Right cardiac atrium (tissue), 5 donors: Measurements from ENCODE around the gene ZNF618. TPM values are rescaled to one million over a fixed set of nuclear protein-coding genes. Genes with fewer than 3 reads are reported as not detected.

ENCODE experiments used
- ATAC-seq, 2 donors: fragments of 200-7000 bp; cut with Tn5 transposase; one replicate each; pipeline versions ENCODE4 v1.8.0 to v1.9.1; 2020; ENCODE audit warnings: moderate library complexity in 2 of 2, mild to moderate bottlenecking in 1 of 2
- DNase-seq, 3 donors: peaks; one replicate each; pipeline ENCODE4 v3.0.0-alpha.2; 2020
- H3K27ac ChIP-seq: one replicate; pipeline ENCODE4 v1.5.1; 2013; ENCODE audit warnings: mild to moderate bottlenecking, low read length, control low read depth, moderate library complexity
- H3K27me3 ChIP-seq: one replicate; pipeline ENCODE4 v1.6.1; 2013; ENCODE audit not compliant: control insufficient read depth, insufficient read depth
- H3K4me1 ChIP-seq: one replicate; pipeline ENCODE4 v1.6.1; 2013; ENCODE audit warnings: low read length; ENCODE audit not compliant: control insufficient read depth, insufficient read depth
- H3K4me3 ChIP-seq: one replicate; pipeline ENCODE4 v1.5.1; 2013; ENCODE audit warnings: low read length, control low read depth
- H3K9me3 ChIP-seq: one replicate; pipeline ENCODE4 v1.6.1; 2013; ENCODE audit warnings: low read length; ENCODE audit not compliant: control insufficient read depth
- WGBS: extraction: QIAGEN DNeasy Blood & Tissue Kit; methylation state at CpG from one replicate; pipeline ENCODE4 v1.1.7; 2013; 5-methylcytosine and 5-hydroxymethylcytosine counted together
- intact Hi-C, 4 donors: fragments of 100-400 bp; cut with DNase I; formaldehyde crosslinking; loops; one replicate each; pipeline versions ENCODE4 v1.11.0 to v1.14.0; 2022 to 2023
- polyA plus RNA-seq: library from polyadenylated mRNA; stranded (reverse); fragments of 200-250 nt; gene quantifications from one replicate; pipeline ENCODE4 v1.2.3, GENCODE V29; 2013
- total RNA-seq, 4 donors: library from RNA; stranded (reverse); fragmentation: NEBNext Ultra II Directional; extraction: Animal tissue kit (Norgen Biotek cat#: 25700); gene quantifications; one replicate each; pipeline ENCODE4 v1.2.1, GENCODE V29; 2021
- donor health status: healthy with polysubstance abuse.
- donor health status: DM: no; HTN: yes; CAD: no.
- donor health status: DM: no; HTN: no; CAD: no.
- donor health status: DM: no; HTN: yes; CAD: no; lungs with severe emphysema.
- donor health status: DM: yes; HTN: yes; CAD: no.

The ZNF618 gene
- total and polyA plus RNA-seq, 5 donors: 1.4 to 3.3 (median 2.7) TPM

DNA sequence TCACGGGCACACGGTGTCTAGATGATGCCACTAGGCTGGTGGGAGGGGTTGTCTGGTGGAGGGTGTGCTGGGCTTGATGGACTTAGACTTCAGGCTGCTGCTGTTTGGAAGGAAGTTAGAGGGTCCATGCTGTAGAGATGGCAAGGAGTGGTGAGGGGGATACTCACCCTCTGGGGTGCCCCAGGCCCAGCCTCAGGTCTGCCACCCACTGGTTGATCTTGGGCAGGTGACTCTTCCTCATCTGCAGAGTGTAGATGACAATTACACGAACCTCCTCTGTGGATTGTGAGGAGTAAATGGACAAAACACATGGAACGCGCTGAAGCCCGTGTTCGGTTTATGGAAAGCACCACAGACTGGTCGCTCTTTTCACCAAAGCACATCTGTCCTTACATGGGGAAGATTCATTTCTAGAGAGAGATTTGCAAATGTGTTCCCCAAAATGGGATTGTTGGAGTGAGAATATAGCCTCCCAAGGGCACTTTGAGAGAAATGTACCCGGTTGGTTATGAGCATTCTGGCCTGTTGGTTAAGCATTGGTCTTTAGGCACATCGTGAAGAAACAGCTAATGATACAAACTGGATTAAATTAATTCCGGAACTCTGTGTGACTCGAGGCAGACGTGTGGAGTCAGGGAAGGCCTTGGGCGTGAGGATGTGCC lies 58.2 kb downstream of the ZNF618 start:
- peaks cover 2% of the 10 kb centered on the region for H3K4me1 ChIP-seq
- DNase-seq: no peak

DNA sequence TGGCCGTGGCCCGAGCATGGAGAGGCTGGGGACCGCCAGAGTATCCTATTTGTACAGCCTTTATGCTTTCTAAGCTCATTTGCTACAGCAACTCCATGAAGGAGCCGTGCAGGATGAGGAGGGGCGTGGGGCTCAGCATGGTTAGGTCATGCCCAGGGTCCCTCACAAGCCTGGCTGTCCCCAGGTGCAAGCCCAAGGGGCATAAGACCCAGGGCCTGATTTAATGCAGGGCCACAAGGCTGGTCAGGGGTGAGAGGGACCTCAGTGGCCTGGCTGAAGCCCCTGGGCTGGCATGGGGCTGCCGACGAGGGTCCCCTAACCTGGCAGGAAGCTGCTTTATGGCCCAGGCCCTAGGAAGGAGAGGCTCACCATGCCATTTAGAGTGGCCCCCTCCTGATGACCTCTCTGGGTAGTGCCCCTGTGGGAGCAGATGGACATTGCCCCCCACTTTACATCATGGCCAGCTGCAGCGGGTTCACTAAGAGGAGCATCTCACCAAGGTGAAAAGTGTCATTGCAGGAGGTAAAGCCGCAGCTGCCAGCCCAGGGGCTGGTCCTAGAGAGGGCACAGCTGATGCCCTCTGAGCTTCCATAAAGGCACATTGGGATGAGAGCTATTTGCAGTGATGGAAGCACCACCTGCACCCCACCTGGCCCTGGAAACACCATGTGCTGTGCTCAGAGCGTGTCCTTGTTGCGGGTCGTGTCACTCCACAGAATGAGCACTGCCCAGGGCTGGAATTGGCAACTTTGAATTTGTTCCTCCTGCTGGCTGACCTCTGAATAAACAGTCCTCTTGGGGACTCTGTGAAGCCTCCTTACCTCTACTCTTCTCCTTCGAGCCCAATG lies 58.9 kb downstream of the ZNF618 start:
- no peak for ATAC-seq
- DNase-seq: no peak
- H3K4me3 ChIP-seq: no peak overlapping the region
- no peaks in the 10 kb centered on the region for H3K9me3 ChIP-seq
- H3K4me1 ChIP-seq: no peaks in the 10 kb centered on the region
- H3K27ac ChIP-seq: no peak overlapping the region
- WGBS: 95% methylated on average over 13 of the region's 13 CpGs
- no peaks in the 10 kb centered on the region for H3K27me3 ChIP-seq
- intact Hi-C loops: no loop called here

More for the DNA sequence above, 58.2 kb downstream of the ZNF618 start:
- no peak overlapping the region for H3K27ac ChIP-seq
- intact Hi-C loops: no loop called here
- no peaks in the 10 kb centered on the region for H3K27me3 ChIP-seq
- no peaks in the 10 kb centered on the region for H3K9me3 ChIP-seq
- WGBS: 93% methylated on average over 14 of the region's 14 CpGs
- ATAC-seq: no peak
- no peak overlapping the region for H3K4me3 ChIP-seq

DNA sequence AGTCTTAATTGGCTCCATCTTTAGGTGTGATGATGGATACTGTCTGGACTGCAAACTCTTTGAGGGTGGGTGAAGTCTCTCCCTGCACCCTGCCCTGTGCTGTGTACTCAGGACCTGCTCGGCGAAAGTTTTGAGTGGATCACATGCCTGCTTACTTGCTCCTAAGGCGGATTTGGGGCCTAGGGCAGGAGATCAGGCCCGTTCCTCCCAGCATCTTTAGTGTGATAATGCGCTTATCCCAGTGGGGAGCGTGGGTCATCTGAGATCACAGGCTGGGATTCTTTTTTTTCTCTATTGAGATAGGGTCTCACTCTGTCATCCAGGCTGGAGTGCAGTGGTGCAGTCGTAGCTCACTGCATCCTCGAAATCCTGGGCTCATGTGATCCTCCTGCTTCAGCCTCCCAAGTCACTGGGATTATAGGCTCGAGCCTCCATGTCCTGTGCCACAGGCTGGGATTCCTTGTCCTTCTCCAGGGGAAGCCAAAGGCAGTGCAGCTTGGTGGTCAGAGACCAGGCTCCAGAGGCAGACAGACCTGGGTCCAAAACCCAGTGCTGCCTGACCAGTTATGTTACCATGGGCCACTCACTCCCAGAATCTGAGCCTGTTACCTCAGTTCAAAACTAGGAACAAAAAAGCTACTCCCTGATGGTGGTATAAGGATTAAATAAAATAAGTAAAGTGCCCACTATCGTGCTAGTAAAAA lies 59.7 kb downstream of the ZNF618 start:
- ATAC-seq (no peak), DNase-seq (no peak)
- intact Hi-C loops: no loop called here
- no peak overlapping the region for H3K27ac ChIP-seq
- H3K9me3 ChIP-seq: no peaks in the 10 kb centered on the region
- no peaks in the 10 kb centered on the region for H3K27me3 ChIP-seq
- WGBS: 96% methylated on average over 10 of the region's 10 CpGs
- H3K4me1 ChIP-seq: no peaks in the 10 kb centered on the region
- no peak overlapping the region for H3K4me3 ChIP-seq

DNA sequence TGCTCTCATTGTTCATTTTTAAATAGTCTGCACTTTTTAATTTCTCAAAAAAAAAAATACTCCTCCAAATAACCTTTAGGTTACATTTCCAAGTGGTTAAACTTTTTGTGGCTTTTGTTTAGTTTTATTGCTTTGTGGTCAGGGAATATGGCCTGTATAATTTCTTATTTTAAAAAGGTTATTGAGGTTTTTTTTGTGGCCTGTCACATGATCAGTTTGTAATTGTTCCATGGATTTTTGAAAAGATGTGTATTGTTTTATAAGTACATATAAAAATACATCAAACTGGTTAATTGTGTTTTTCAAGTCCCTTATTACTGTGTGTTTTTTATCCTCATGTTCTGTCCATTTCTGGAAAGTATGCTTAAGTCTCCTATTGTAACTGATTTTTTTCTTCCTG lies 64.0 kb downstream of the ZNF618 start:
- Histone ChIP-seq H3K4me1 (peaks cover 3% of the 10 kb centered on the region), H3K4me3 (no peak overlapping the region), H3K27ac (no peak overlapping the region), H3K9me3 (no peaks in the 10 kb centered on the region), H3K27me3 (no peaks in the 10 kb centered on the region)
- DNase-seq (no peak), ATAC-seq (no peak)
- intact Hi-C loops: no loop called here

DNA sequence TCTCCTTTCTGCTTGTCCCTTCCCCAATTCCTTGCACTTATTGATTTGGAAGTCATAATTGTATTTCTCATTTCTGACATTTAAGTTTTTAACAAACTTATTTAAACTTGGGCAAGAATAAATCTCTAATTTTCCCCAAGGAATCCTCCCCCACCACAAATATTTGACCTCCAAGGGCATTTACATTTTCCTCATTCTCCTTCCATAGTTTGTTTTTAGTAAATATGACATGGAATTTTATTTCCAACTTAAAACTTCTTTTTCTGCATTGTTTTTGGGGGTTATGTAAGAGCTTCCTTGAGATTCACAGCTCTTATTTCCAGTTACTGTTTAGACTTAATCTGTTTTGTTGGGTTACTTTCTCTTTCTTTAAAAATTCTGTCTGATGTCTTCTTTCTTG lies 64.9 kb downstream of the ZNF618 start:
- Histone ChIP-seq H3K4me3 (no peak overlapping the region), H3K27me3 (no peaks in the 10 kb centered on the region), H3K9me3 (no peaks in the 10 kb centered on the region), H3K4me1 (peaks cover 3% of the 10 kb centered on the region), H3K27ac (no peak overlapping the region)
- DNase-seq: no peak
- intact Hi-C loops: no loop called here
- no peak for ATAC-seq

DNA sequence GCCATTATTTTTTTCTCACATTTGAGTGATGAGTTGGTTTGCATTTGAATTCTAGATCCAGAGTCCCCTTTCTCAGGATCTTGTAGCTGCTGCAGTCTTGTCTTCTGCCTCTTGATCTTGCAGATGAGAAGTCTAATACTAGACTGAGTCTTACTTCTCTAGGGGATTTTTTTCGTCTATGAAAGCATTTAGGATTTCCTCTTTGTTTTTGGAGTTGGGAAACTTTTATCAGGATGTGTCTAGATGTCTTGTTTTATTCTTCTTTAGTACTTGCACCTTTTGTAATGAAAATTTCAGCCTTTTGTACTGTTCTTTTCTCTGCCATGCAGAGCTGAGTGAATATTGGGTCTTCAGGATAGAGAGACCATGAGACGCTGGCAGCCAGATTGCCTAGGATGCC lies 65.4 kb downstream of the ZNF618 start:
- H3K9me3 ChIP-seq: no peaks in the 10 kb centered on the region
- 71% methylated on average over 2 of the region's 2 CpGs for WGBS
- no peak overlapping the region for H3K27ac ChIP-seq
- H3K4me1 ChIP-seq: peaks cover 3% of the 10 kb centered on the region
- no peak overlapping the region for H3K4me3 ChIP-seq
- DNase-seq (no peak), ATAC-seq (no peak)
- intact Hi-C loops: no loop called here
- H3K27me3 ChIP-seq: no peaks in the 10 kb centered on the region

DNA sequence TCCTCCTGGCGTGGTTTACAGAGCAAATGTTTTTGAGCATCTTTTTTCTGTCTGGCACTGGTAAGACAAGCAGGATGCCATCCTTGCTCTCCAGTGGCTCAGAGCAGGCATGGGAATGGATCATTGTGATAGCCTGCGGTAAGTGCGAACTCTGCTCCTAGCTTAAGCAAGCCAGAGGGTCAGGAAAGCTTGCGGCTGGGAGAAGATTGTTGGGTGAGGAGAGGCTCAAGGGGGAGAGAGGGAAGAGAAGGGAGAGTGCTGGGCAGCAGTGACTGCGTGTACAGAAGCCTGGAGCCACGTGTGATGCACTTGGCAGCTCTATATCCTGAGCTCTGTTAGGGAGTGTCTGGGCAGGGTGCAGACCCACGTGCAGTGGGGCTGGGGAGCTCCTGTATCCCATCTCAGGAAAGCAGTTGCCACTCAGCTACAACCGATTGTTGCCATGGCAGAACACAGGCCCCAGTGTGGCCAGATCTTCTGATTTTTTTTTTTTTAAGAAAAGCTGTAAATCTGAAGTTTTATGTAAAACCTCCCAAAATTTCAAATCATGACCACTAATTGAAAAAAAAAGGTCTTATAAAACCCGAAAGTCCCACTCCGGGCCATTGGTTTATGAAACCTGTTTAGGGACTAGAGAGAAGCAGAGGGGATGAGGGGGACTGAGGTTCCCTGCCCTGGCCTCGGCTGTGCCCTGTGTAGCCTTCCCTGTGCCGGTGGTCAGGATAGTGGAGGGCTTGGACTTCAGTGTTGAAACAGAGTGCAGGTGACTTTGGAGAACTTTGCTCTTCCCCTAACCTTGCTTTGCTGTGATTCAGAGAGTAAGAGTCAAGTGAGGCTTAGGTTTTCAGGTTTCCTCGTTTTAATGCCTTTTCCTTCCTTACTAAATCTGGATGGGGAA lies 67.3 kb downstream of the ZNF618 start:
- peaks cover 3% of the 10 kb centered on the region for H3K4me1 ChIP-seq
- 79% methylated on average over 13 of the region's 13 CpGs for WGBS
- H3K9me3 ChIP-seq: no peaks in the 10 kb centered on the region
- H3K4me3 ChIP-seq: no peak overlapping the region
- peak; percentile 60 to 65 for ATAC-seq
- intact Hi-C loops: no loop called here
- DNase-seq: peak in 1 of 3 donors; percentile 56
- no peaks in the 10 kb centered on the region for H3K27me3 ChIP-seq
- H3K27ac ChIP-seq: no peak overlapping the region

DNA sequence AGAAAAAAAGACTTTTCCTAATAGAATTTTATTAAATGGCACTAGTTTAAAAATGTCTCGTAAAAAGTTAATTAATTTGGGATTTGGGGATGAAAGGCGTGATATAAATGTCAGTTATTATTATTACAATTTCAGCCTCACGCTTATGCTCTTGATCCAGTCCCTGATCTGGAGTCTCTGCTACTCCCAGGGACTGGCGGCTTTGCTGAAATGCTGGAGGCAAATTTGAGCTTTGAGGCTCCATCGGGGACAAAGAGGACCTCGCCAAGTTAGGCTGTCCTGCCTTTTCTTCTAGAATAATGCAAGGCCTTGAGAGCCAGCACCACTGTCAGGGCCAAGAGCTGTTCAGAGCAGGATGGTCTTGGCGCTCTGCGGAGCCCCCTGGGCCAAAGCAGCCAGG lies 69.7 kb downstream of the ZNF618 start:
- Histone ChIP-seq H3K27ac (no peak overlapping the region), H3K9me3 (no peaks in the 10 kb centered on the region), H3K4me1 (peaks cover 3% of the 10 kb centered on the region), H3K4me3 (no peak overlapping the region), H3K27me3 (no peaks in the 10 kb centered on the region)
- intact Hi-C loops: no loop called here
- DNase-seq: no peak
- no peak for ATAC-seq
- WGBS: 89% methylated on average over 8 of the region's 8 CpGs

DNA sequence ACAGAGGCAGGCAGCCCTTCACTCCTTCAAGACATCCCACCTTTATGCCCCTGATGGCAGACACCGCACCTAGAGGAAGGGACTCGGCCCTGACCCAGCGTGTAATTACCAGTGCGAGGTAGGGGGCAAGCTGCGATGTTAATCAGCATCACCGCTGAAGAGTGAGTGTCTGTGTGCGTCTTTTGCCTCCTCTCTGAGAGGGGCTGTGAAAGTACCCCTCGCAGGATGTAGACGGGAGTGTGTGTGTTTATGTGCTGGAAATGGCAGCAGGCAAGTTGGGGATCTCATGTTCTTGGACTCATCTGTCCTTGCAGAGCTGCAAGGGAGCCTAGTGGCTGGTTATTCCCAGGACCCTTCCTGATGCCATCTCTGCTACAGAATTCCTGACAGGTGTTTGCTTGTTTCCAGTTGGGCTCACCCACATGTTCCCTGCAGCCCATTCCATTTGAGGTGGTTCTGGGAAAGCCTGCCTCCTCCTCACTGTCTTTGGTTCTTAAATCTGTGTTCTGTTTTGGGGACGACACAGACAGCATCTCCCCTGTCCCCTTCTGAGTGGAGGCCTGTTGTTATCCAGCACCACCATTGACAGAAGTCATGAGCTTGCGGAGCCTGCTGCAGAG lies 70.5 kb downstream of the ZNF618 start:
- intact Hi-C loops: no loop called here
- Histone ChIP-seq H3K27me3 (no peaks in the 10 kb centered on the region), H3K4me3 (no peak overlapping the region), H3K9me3 (no peaks in the 10 kb centered on the region), H3K27ac (no peak overlapping the region), H3K4me1 (peaks cover 3% of the 10 kb centered on the region)
- DNase-seq (no peak), ATAC-seq (no peak)
- WGBS: 96% methylated on average over 11 of the region's 11 CpGs

DNA sequence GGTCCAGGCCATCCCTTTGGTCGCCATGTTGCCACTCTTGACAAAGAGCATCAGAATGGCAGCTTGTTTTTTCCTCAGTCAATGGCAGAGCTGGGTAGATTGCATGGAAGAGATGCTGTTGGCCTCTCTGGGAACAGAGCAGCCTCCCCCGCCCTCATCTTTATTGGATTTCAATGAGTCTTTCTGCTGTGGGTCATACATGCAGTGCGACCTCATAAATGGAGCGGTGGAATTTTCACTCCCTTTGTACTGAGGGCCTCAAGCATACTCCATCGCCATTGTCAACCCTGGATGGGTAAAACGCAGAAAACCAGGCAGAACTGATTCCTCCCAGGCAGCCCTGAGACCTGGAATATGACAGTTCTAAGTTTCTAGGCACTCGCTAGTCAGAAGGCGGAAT lies 71.8 kb downstream of the ZNF618 start:
- H3K9me3 ChIP-seq: no peaks in the 10 kb centered on the region
- peaks cover 3% of the 10 kb centered on the region for H3K4me1 ChIP-seq
- 90% methylated on average over 8 of the region's 8 CpGs for WGBS
- ATAC-seq (no peak), DNase-seq (no peak)
- intact Hi-C loops: no loop called here
- H3K27ac ChIP-seq: no peak overlapping the region
- no peaks in the 10 kb centered on the region for H3K27me3 ChIP-seq
- H3K4me3 ChIP-seq: no peak overlapping the region
